ENCODE measurements around the gene ROBO4.

The ROBO4 gene

GRCh38 chr11:124944565-124944964, 46.9 kb upstream of the ROBO4 start:
- Histone ChIP-seq H3K4me1 (ENCODE audit: low read length) (no peaks in the 10 kb centered on the region), H3K9me2 (replicated peaks; ENCODE audit: insufficient read depth, low read length) (no peaks in the 10 kb centered on the region), H3K4me2 (ENCODE audit: low read depth, low read length) (no peak overlapping the region), H3K4me3 (ENCODE audit: low read length) (no peak overlapping the region), H3K9ac (ENCODE audit: low read length) (no peak overlapping the region), H3K27ac (ENCODE audit: low read length) (no peak overlapping the region), H4K20me1 (ENCODE audit: insufficient read depth, low read length) (no peaks in the 10 kb centered on the region), H3K9me3 (replicated peaks; ENCODE audit: insufficient read depth, low read length) (no peaks in the 10 kb centered on the region), H3K79me2 (ENCODE audit: low read length) (no peaks in the 10 kb centered on the region), H2AFZ (ENCODE audit: low read length) (no peak overlapping the region), H3K36me3 (replicated peaks; ENCODE audit: insufficient read depth, low read length) (no peaks in the 10 kb centered on the region), H3K27me3 (replicated peaks; ENCODE audit: insufficient read depth, low read length) (no peaks in the 10 kb centered on the region), H3F3A (ENCODE audit: insufficient read depth, low read length) (no peaks in the 10 kb centered on the region)
- DNase-seq, result no peak
- TF ChIP-seq CTCF (IDR thresholded peaks at IDR 0.05; ENCODE audit: low read length), result no peak
- TF ChIP-seq EZH2 (optimal IDR thresholded peaks at IDR 0.05; ENCODE audit: low read depth, low read length), result no peak
- TF ChIP-seq EZH2phosphoT487 (IDR thresholded peaks at IDR 0.05; ENCODE audit: low read length), result no peak

- Histone ChIP-seq H3K4me2 (ENCODE audit: low read depth, low read length) (no peak overlapping the region), H3K4me3 (ENCODE audit: low read length) (no peak overlapping the region)
- no peak for DNase-seq
These were observed 46.1 kb upstream of the ROBO4 start for GRCh38 chr11:124943741-124944140.

DNA sequence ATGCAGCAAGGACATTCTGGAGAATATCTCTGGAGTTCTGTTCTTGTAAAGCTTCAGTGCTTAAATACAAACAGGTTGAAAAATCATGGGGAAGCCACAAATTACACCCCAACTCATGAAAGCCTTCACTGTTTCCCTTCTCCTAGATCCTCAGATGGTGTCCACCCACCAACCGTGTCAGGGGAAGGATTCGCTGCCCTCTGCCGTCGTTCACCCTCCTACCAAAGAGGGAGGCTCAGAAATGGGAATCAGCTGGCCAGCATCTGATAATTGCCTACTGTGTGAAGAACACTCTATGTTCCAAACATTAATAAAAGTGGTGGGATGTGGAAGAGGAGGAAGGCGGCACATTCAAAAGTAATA, 45.6 kb upstream of the ROBO4 start:
- Histone ChIP-seq H4K20me1 (ENCODE audit: insufficient read depth, low read length) (no peaks in the 10 kb centered on the region), H3F3A (ENCODE audit: insufficient read depth, low read length) (no peaks in the 10 kb centered on the region), H3K27ac (ENCODE audit: low read length) (no peak overlapping the region), H3K4me3 (ENCODE audit: low read length) (no peak overlapping the region), H3K9me3 (replicated peaks; ENCODE audit: insufficient read depth, low read length) (no peaks in the 10 kb centered on the region), H3K79me2 (ENCODE audit: low read length) (no peaks in the 10 kb centered on the region), H3K27me3 (replicated peaks; ENCODE audit: insufficient read depth, low read length) (no peaks in the 10 kb centered on the region), H3K9ac (ENCODE audit: low read length) (no peak overlapping the region), H2AFZ (ENCODE audit: low read length) (no peak overlapping the region), H3K4me1 (ENCODE audit: low read length) (no peaks in the 10 kb centered on the region), H3K36me3 (replicated peaks; ENCODE audit: insufficient read depth, low read length) (no peaks in the 10 kb centered on the region), H3K9me2 (replicated peaks; ENCODE audit: insufficient read depth, low read length) (no peaks in the 10 kb centered on the region), H3K4me2 (ENCODE audit: low read depth, low read length) (no peak overlapping the region)
- no peak for DNase-seq
- TF ChIP-seq CTCF (IDR thresholded peaks at IDR 0.05; ENCODE audit: low read length) (no peak), EZH2phosphoT487 (IDR thresholded peaks at IDR 0.05; ENCODE audit: low read length) (no peak), EZH2 (optimal IDR thresholded peaks at IDR 0.05; ENCODE audit: low read depth, low read length) (no peak)

More at GRCh38 chr11:124943741-124944140, 46.1 kb upstream of the ROBO4 start:
- Histone ChIP-seq H3K27me3 (replicated peaks; ENCODE audit: insufficient read depth, low read length) (no peaks in the 10 kb centered on the region), H3K9me3 (replicated peaks; ENCODE audit: insufficient read depth, low read length) (no peaks in the 10 kb centered on the region), H3K36me3 (replicated peaks; ENCODE audit: insufficient read depth, low read length) (no peaks in the 10 kb centered on the region), H3K4me1 (ENCODE audit: low read length) (no peaks in the 10 kb centered on the region), H3K9ac (ENCODE audit: low read length) (no peak overlapping the region), H3K79me2 (ENCODE audit: low read length) (no peaks in the 10 kb centered on the region), H3K9me2 (replicated peaks; ENCODE audit: insufficient read depth, low read length) (no peaks in the 10 kb centered on the region), H4K20me1 (ENCODE audit: insufficient read depth, low read length) (no peaks in the 10 kb centered on the region), H3F3A (ENCODE audit: insufficient read depth, low read length) (no peaks in the 10 kb centered on the region), H2AFZ (ENCODE audit: low read length) (no peak overlapping the region), H3K27ac (ENCODE audit: low read length) (no peak overlapping the region)
- TF ChIP-seq EZH2 (optimal IDR thresholded peaks at IDR 0.05; ENCODE audit: low read depth, low read length), result no peak
- TF ChIP-seq CTCF (IDR thresholded peaks at IDR 0.05; ENCODE audit: low read length), result no peak
- no peak for TF ChIP-seq EZH2phosphoT487 (IDR thresholded peaks at IDR 0.05; ENCODE audit: low read length)
